Right ventricle myocardium superior (tissue), 1 donor: Measurements from ENCODE around the gene FUT2. TPM values are rescaled to one million over a fixed set of nuclear protein-coding genes. Genes with fewer than 3 reads are reported as not detected.
A peak's percentile ranks its signal among the peaks of the same experiment; 100 is the strongest.
"Not testable (repeated sequence)": the region's sequence is repeated elsewhere in the genome, so short reads cannot be mapped to it uniquely, and the experiment has no call there.

Source experiments
- ATAC-seq: fragments of 200-7000 bp; cut with Tn5 transposase; one replicate; pipeline ENCODE4 v1.9.1; 2020; ENCODE audit warnings: mild to moderate bottlenecking; ENCODE audit not compliant: poor library complexity
- DNase-seq: peaks from one replicate; pipeline ENCODE4 v3.0.0-alpha.2; 2020
- intact Hi-C: fragments of 100-400 bp; cut with DNase I; formaldehyde crosslinking; loops from one replicate; pipeline ENCODE4 v1.11.2; 2022
- long read RNA-seq: library from polyadenylated mRNA; unstranded; transcript quantifications from one replicate; pipeline ENCODE4 v2.0.0, GENCODE V29; 2021
- total RNA-seq: library from RNA; stranded (reverse); fragmentation: NEBNext Ultra II Directional; extraction: Animal tissue kit (Norgen Biotek cat#: 25700); gene quantifications from one replicate; pipeline ENCODE4 v1.2.1, GENCODE V29; 2021
- donor health status: DM: no; HTN: yes; CAD: no; lungs with severe emphysema.

The FUT2 gene
- not detected for total RNA-seq
- long read RNA-seq: 0 reads

- peak; percentile 31 for ATAC-seq
- intact Hi-C loops: no loop called here
- DNase-seq: no peak
These were observed at the start of gene FUT2 for GRCh38 chr19:48695743-48696352. FUT2 (plus strand) TSS chr19:48695971; CDS start chr19:48702957, 6,986 bp downstream.

- ATAC-seq (peak; percentile 95), DNase-seq (peak; percentile 90)
- intact Hi-C loops: loop anchor here (10.0 kb wide), 1 partner anchor 89 kb away; no protein-coding TSS in a partner anchor
These were observed 49.6 kb upstream of the FUT2 start, which contains the start of gene CA11 for GRCh38 chr19:48646001-48646721. CA11 (minus strand) TSS chr19:48646187; CDS start chr19:48645632, 555 bp downstream.

DNA sequence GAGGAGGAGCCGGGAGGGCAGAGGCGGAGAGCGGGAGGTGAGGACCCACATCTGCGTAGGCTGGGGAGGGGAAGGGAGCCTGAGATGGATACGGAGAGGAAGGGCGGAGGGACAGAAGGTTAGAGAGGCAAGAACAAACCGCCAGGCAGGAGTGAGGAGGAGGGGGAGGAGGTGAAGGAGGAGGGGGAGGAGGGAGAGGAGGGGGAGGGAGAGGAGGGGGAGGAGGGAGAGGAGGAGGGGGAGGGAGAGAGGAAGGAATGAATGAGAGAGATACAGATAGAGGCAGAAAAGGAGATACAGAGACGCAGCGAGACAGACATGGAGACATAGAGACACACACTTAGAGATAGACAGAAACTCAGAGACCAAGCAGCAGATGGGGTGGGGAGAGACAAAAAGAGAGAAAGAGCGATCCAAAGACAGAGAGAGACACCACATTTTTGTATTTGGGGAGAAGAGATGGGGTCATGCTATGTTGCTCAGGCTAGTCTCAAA is 49.0 kb upstream of the FUT2 start:
- ATAC-seq (no peak), DNase-seq (no peak)
- intact Hi-C loops: loop anchor here (10.0 kb wide), 1 partner anchor 88 kb away; no protein-coding TSS in a partner anchor

DNA sequence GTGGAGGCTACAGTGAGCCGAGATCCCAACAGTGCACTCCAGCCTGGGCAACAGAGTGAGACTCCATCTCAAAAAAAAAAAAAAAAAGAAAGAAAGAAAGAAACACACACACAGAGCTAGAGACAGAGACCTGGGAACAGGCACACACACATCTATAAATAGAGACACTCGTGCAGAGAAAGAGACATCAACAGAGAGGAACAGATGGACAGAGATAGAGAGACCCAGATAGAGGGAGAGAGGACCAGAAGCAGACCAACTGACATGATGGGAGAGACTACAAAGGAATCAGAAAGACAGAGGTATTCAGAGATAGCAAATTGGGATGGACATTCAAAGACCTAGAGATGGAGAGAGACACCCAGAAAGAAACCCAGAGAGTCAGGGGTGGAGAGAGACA is 47.6 kb upstream of the FUT2 start:
- ATAC-seq (no peak), DNase-seq (no peak)
- intact Hi-C loops: loop anchor here (10.0 kb wide), 1 partner anchor 87 kb away; no protein-coding TSS in a partner anchor

DNA sequence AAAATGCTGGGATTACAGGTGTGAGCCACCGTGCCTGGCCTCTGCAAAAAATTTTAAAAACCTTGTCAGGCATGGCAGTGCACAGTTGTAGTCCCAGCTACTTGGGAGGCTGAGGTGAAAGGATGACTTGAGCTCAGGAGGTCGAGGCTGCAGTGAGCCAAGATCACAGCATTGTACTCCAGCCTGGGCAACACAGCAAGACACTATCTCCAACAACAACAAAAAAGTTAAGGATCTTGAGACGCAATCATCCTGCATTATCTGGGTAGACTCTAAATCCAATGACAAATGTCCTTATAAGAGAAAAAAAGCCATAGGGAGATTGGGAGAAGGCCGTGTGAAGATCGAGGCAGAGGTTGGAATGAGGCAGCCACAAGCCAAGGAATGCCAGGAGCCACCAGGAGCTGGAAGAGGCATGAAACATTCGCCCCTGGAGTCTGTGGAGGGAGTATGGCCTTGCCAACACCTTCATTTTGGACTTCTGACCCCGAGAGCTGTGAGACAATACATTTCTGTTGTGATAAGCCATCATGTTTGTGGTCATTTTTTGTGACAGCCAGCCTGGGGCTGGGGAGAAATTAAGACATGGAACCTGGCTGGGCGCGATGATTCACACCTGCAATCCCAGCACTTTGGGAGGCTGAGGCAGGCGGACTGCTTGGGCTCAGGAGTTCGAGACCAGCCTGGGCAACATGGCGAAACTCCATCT is 44.6 kb upstream of the FUT2 start:
- ATAC-seq (no peak), DNase-seq (no peak)
- intact Hi-C loops: no loop called here

- intact Hi-C loops: no loop called here
- ATAC-seq (no peak), DNase-seq (no peak)
These were observed 44.1 kb upstream of the FUT2 start for GRCh38 chr19:48651683-48652048.

DNA sequence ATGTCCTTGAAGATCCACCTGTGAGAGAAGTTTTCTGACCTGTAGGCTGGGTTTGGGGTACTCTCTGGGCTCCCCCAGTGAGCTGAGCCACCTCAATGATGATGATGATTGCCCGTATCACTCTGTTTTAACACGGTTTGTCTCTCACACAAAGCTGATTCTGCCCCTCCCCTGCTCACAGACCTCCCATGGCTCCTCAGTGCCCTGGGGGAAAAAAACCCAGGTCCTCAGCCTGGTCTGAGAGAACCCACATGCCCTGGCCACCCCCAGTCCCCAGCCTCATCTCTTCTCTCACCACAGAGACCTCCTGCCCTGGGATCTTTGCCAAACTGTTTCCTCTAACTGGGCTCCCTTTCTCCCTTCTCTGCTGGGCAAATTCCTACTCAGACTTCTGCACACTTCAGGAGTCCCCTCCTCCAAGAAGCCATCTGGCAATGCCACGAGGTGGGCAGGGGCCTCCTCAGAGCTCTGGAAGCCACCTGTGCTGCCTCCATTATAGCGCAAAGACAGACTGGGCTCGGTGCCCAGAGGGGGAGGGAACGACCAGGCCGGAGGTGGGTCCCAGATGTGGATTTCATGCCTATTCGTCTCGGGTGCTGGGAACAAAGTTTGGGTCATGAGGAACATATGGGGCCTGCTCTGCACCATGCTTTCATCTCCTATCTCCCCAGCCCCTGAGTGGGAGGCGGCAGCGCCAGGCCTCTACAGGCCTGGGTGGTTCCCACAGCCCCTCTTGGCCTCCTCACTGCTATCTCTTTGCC is 41.3 kb upstream of the FUT2 start:
- no peak for DNase-seq
- ATAC-seq: no peak
- intact Hi-C loops: no loop called here

DNA sequence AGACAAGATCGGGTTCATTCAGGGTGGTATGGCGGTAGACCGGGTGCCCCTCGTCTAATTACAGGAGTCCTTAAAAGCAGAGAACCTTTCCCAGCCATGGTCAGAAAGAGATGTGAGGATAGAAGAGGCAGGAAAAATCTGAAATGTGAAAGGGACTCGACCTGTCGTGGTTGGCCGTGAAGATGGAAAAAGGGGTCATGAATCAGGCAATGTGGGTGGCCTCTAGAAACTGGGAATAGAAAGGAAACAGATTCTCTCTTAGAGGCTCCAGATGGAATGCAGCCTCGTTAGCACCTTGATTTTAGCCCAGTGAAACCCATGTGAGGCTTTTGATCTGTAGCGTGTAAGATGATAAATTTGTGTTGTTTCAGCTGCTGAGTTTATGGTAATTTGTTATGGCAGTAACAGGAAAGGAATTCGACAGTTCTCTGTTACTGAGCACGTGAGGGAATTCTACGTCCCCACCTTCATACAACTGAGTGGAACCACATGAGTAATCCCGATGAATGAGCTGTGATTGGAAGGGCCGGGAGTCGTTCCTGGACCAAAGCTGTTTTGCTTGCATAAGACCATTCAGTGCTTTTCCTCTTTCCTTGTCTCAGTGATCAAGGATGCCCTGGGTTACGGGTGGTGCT is 38.8 kb upstream of the FUT2 start:
- no peak for DNase-seq
- no peak for ATAC-seq
- intact Hi-C loops: no loop called here

DNA sequence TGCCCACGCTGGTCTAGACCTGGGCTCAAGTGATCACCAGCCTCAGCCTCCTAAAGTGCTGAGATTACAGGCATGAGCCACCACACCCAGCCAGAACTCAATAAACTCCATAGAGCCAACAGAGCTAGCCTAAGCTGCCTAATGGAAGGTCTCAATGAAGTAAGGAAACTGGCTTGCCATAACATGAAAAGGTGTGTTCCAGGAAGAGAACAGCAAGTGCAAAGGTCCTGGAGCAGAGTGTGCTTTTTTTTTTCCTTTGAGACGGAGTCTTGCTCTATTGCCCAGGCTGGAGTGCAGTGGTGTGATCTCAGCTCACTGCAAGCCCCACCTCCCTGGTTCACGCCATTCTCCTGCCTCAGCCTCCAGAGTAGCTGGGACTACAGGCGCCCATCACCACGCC is 37.9 kb upstream of the FUT2 start:
- intact Hi-C loops, ATAC-seq, DNase-seq: not testable (repeated sequence)

- no peak for ATAC-seq
- DNase-seq: no peak
These were observed 37.3 kb upstream of the FUT2 start for GRCh38 chr19:48658483-48658882.

GRCh38 chr19:48659768-48660167 is 36.0 kb upstream of the FUT2 start:
- intact Hi-C loops: no loop called here
- no peak for ATAC-seq
- no peak for DNase-seq

More at GRCh38 chr19:48658483-48658882, 37.3 kb upstream of the FUT2 start:
- intact Hi-C loops: no loop called here

DNA sequence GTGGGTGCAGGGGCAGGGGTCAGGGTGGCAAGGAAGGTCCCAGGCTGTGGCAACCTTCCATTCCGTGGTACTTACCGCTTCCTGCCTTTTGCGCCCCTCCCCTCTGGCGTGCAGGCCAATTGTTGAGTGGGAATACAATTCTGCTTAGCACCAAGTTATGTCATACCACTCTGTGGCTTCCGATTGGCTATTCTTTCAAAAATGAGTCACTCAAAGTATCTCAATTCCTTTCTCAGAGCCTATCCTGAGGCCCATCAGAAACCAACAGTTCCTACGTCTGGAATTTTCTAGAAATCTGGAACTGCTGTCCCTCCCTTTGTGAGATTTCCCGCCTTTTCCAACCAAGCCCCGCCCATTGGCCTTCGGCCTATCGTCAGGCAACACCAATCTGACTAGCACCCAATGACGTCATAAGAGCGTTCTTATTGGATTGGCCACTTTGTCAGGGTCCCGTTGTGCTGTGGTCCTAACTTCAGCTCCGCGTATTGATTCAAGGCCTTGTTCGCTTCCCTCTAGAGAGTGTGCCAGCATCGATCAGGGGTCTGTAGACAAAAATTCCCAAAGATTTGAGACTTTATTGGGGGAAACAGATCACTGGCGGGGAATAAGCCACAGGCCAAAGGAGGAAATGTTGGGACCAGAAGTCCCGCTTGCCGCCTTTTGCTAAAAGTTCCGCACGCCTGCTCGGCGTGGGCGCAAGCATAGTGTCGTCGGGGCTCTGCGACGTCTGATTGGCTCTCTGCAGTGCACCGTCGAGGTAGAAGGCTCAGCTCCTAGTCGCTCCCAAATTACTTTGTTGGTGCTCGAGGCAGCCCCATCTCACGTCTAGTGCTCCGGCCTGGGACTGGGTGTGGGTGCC is 34.7 kb upstream of the FUT2 start:
- intact Hi-C loops: no loop called here
- peak; percentile 94 for ATAC-seq
- peak; percentile 91 for DNase-seq

- intact Hi-C loops: no loop called here
- DNase-seq: no peak
- no peak for ATAC-seq
These were observed 34.1 kb upstream of the FUT2 start for GRCh38 chr19:48661711-48662090.

DNA sequence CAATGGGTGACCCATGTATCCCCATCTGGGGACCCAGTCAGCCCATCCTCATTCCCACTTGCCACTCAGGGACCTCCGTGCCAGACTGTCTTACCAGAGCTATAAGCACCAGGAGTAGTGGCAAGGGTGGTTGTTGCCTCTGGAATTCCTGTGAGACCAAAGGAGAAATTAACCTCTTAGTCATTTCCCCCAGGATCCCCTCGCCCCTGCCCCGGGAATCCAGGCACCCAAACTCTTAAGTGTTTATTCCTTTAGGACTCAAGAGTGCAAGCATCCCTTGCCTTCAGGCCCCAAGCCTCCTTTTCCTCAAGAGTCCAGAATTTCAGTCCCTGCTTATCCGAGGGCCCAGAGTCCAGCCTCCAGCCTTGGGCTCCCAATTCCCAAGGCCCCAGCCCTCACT is 32.1 kb upstream of the FUT2 start:
- intact Hi-C loops: no loop called here
- ATAC-seq (no peak), DNase-seq (no peak)

GRCh38 chr19:48664476-48664875 is 31.3 kb upstream of the FUT2 start:
- ATAC-seq (no peak), DNase-seq (no peak)
- intact Hi-C loops: no loop called here

DNA sequence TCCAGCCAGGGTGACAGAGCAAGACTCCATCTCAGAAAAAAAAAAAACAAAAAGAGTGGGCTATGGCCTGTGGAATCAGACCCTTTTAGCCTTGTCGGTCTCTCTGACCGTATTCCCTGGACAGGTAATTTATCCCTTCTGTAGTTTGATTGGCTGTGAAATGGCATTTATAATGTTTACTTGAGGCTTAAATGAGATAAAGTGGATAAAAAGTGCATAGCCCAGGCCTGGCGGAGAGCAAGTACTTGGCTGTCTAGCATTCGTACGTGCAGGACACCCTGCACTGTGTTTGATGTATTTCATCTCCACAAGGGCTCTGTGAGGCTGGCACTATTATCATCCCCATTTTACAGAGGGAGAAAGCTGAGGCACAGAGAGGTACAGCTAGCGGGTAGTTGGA is 30.0 kb upstream of the FUT2 start:
- intact Hi-C loops: no loop called here
- ATAC-seq (no peak), DNase-seq (no peak)

DNA sequence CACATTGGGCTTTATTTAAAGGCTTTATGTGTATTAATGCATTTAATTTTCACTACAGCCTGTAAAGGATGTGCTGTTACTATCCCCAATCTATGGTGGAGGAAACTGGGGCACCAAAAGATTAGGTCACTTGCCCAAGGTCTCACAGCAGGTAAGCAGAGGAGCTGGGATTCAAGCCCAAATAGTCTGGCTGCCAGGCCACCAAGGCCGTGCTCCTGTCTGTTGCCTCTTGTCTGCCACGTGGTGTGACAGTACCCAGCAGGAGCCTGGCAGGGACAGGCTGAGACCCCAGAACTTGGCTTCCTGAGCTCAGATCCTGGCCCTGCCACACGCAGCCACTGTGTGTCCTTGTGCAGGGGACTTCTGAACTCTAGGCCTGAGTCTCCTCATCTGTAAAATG is 27.4 kb upstream of the FUT2 start:
- DNase-seq: no peak
- intact Hi-C loops: no loop called here
- no peak for ATAC-seq

DNA sequence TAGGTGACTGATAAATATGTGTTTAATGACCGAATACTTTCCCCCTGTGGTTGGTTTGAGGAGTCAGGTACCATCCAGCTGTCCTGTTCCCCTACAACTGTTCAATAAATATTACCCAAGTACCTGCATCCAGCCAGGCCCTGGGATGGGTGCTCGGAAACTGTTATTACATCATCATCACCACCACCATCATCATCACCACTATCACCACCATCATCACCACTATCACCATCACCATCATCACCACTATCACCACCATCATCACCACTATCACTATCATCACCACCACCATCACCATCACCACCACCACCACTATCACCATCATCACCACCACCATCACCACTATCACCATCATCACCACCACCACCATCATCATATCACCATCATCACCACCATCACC is 27.0 kb upstream of the FUT2 start:
- ATAC-seq (no peak), DNase-seq (no peak)
- intact Hi-C loops: no loop called here
